ENCODE measurements around the gene ISL2. TPM values are rescaled to one million over a fixed set of nuclear protein-coding genes. Genes with fewer than 3 reads are reported as not detected.

The ISL2 gene
- total and polyA plus RNA-seq, 3 experiments from 2014 or later: 0.15 to 0.22 TPM; not detected in 1

DNA sequence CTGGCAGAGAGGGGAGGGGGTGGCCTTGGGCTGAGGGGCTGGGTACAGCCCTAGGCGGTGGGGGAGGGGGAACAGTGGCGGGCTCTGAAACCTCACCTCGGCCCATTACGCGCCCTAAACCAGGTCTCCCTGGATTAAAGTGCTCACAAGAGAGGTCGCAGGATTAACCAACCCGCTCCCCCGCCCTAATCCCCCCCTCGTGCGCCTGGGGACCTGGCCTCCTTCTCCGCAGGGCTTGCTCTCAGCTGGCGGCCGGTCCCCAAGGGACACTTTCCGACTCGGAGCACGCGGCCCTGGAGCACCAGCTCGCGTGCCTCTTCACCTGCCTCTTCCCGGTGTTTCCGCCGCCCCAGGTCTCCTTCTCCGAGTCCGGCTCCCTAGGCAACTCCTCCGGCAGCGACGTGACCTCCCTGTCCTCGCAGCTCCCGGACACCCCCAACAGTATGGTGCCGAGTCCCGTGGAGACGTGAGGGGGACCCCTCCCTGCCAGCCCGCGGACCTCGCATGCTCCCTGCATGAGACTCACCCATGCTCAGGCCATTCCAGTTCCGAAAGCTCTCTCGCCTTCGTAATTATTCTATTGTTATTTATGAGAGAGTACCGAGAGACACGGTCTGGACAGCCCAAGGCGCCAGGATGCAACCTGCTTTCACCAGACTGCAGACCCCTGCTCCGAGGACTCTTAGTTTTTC lies 4.9 kb downstream of the ISL2 start:
- H3K9me3 Mint-ChIP-seq: peaks cover 0 to 6% (median 0%) of the 10 kb centered on the region in 5 donors
- ChIA-PET CTCF (interaction anchor here (0.7 kb wide), 1 partner anchor 1202 kb away, joined by 3 read pairs; no protein-coding TSS in a partner anchor), POLR2A (interaction anchor here (0.7 kb wide), 1 partner anchor 9 kb away, joined by 3 read pairs; no protein-coding TSS in a partner anchor)
- peaks cover 80 to 82% of the 10 kb centered on the region in 2 donors for H3K27me3 Mint-ChIP-seq
- H3K4me1 ChIP-seq (ENCODE audit: insufficient read depth, low read length): peaks cover 56% of the 10 kb centered on the region
- no peak overlapping the region for H3K4me3 ChIP-seq (ENCODE audit: low read length)
- H3K4me1 Mint-ChIP-seq: peaks cover 49 to 68% (median 64%) of the 10 kb centered on the region in 3 donors
- H3K27ac Mint-ChIP-seq: peak overlapping the region in 1 of 8 donors; percentile 22
- H3K36me3 Mint-ChIP-seq: no peaks in the 10 kb centered on the region
- no peaks in the 10 kb centered on the region for H3K36me3 ChIP-seq (ENCODE audit: insufficient read depth, low read length)
- DNase-seq: peak in 1 of 5 donors; percentile 4
- H3K27me3 ChIP-seq (ENCODE audit: insufficient read depth, low read length, poor library complexity, severe bottlenecking): peaks cover 84% of the 10 kb centered on the region
- no peaks in the 10 kb centered on the region for H3K9me3 ChIP-seq (ENCODE audit: low read length)
- peak overlapping the region; percentile 68 to 91 (median 86) for H3K4me3 Mint-ChIP-seq
- no peak overlapping the region for H3K27ac ChIP-seq (ENCODE audit: low read depth, low read length)

DNA sequence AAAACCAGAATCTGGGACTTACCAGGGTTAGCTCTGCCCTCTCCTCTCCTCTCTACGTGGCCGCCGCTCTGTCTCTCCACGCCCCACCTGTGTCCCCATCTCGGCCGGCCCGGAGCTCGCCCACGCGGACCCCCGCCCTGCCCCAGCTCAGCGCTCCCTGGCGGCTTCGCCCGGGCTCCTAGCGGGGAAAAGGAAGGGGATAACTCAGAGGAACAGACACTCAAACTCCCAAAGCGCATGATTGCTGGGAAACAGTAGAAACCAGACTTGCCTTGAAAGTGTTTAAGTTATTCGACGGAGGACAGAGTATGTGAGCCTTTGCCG lies 5.4 kb downstream of the ISL2 start:
- peaks cover 84% of the 10 kb centered on the region for H3K27me3 ChIP-seq (ENCODE audit: insufficient read depth, low read length, poor library complexity, severe bottlenecking)
- H3K4me3 ChIP-seq (ENCODE audit: low read length): no peak overlapping the region
- H3K4me3 Mint-ChIP-seq: peak overlapping the region; percentile 68 to 89 (median 74)
- peaks cover 0 to 5% (median 0%) of the 10 kb centered on the region in 5 donors for H3K9me3 Mint-ChIP-seq
- POLR2A ChIA-PET: interaction anchor here (0.7 kb wide), 1 partner anchor 9 kb away, joined by 3 read pairs; no protein-coding TSS in a partner anchor
- CTCF ChIA-PET: interaction anchor here (0.7 kb wide), 1 partner anchor 1201 kb away, joined by 3 read pairs; no protein-coding TSS in a partner anchor
- H3K27me3 Mint-ChIP-seq: peaks cover 77 to 79% of the 10 kb centered on the region in 2 donors
- H3K36me3 Mint-ChIP-seq: no peaks in the 10 kb centered on the region
- peak overlapping the region in 2 of 8 donors; percentile 22 to 46 for H3K27ac Mint-ChIP-seq
- DNase-seq: no peak
- H3K27ac ChIP-seq (ENCODE audit: low read depth, low read length): no peak overlapping the region
- H3K9me3 ChIP-seq (ENCODE audit: low read length): no peaks in the 10 kb centered on the region
- H3K36me3 ChIP-seq (ENCODE audit: insufficient read depth, low read length): no peaks in the 10 kb centered on the region
- peaks cover 46 to 66% (median 59%) of the 10 kb centered on the region in 3 donors for H3K4me1 Mint-ChIP-seq
- peaks cover 60% of the 10 kb centered on the region for H3K4me1 ChIP-seq (ENCODE audit: insufficient read depth, low read length)

DNA sequence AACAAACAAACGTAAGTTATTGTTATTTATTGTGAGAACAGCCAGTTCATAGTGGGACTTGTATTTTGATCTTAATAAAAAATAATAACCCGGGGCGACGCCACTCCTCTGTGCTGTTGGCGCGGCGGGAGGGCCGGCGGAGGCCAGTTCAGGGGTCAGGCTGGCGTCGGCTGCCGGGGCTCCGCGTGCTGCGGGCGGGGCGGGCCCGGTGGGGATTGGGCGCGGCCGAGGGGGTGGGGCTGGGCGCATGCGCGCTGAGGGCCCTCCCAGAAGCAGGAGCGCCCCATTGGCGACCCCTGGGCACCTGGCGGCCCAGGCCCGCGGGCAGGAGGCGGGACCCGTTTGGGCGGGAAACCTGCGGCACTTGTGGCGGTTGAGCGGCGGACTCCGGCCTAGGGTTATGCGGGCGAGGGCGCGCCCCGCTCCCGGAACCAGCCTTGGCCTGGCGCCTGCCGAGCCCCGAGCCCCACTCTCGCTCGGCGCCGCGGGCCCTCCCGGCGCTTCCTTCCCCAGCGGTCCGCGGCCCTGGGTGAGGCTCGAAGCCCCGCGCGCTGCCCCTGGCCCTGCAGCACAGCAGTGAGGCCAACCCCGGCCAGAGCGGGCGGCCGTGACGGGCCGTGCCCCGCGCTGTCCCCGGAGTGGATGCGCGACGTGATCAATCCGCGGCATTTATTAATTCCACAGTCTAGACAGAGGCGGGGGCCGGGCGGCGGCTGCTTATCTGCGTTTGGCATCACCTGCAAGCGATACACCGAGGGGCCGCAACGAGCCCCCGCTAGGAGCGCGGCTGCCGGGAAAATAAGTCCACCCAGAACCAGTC lies 6.0 kb downstream of the ISL2 start:
- Mint-ChIP-seq H3K9me3 (no peaks in the 10 kb centered on the region), H3K36me3 (no peaks in the 10 kb centered on the region), H3K4me1 (peaks cover 41 to 61% (median 54%) of the 10 kb centered on the region in 3 donors), H3K27ac (peak overlapping the region in 2 of 8 donors; percentile 22 to 46), H3K27me3 (peaks cover 73 to 75% of the 10 kb centered on the region in 2 donors), H3K4me3 (peak overlapping the region in 6 of 7 donors; percentile 68 to 79 (median 74))
- Histone ChIP-seq H3K27me3 (ENCODE audit: insufficient read depth, low read length, poor library complexity, severe bottlenecking) (peaks cover 82% of the 10 kb centered on the region), H3K4me3 (ENCODE audit: low read length) (no peak overlapping the region), H3K27ac (ENCODE audit: low read depth, low read length) (no peak overlapping the region), H3K36me3 (ENCODE audit: insufficient read depth, low read length) (no peaks in the 10 kb centered on the region), H3K4me1 (ENCODE audit: insufficient read depth, low read length) (peaks cover 54% of the 10 kb centered on the region), H3K9me3 (ENCODE audit: low read length) (no peaks in the 10 kb centered on the region)
- DNase-seq: peak in 1 of 5 donors; percentile 4
- CTCF ChIA-PET: no interaction called here
- POLR2A ChIA-PET: interaction anchor here (0.7 kb wide), 1 partner anchor 10 kb away, joined by 3 read pairs; no protein-coding TSS in a partner anchor

- ChIA-PET CTCF (no interaction called here), POLR2A (interaction anchor here (1.2 kb wide), 1 partner anchor 8 kb away, joined by 3 read pairs; no protein-coding TSS in a partner anchor)
- Histone ChIP-seq H3K27ac (ENCODE audit: low read depth, low read length) (no peak overlapping the region), H3K4me3 (ENCODE audit: low read length) (no peak overlapping the region), H3K4me1 (ENCODE audit: insufficient read depth, low read length) (peaks cover 50% of the 10 kb centered on the region), H3K9me3 (ENCODE audit: low read length) (no peaks in the 10 kb centered on the region), H3K27me3 (ENCODE audit: insufficient read depth, low read length, poor library complexity, severe bottlenecking) (peaks cover 78% of the 10 kb centered on the region), H3K36me3 (ENCODE audit: insufficient read depth, low read length) (no peaks in the 10 kb centered on the region)
- Mint-ChIP-seq H3K36me3 (peaks cover 2 to 8% (median 6%) of the 10 kb centered on the region in 3 donors), H3K27me3 (peaks cover 80% of the 10 kb centered on the region in 2 donors), H3K9me3 (no peaks in the 10 kb centered on the region), H3K4me1 (peaks cover 40 to 58% (median 54%) of the 10 kb centered on the region in 3 donors), H3K4me3 (peak overlapping the region in 4 of 7 donors; percentile 9 to 63 (median 20)), H3K27ac (peak overlapping the region in 2 of 8 donors; percentile 29 to 32)
- no peak for DNase-seq
Observed at GRCh38 chr15:76343313-76343996, 6.9 kb downstream of the ISL2 start.

DNA sequence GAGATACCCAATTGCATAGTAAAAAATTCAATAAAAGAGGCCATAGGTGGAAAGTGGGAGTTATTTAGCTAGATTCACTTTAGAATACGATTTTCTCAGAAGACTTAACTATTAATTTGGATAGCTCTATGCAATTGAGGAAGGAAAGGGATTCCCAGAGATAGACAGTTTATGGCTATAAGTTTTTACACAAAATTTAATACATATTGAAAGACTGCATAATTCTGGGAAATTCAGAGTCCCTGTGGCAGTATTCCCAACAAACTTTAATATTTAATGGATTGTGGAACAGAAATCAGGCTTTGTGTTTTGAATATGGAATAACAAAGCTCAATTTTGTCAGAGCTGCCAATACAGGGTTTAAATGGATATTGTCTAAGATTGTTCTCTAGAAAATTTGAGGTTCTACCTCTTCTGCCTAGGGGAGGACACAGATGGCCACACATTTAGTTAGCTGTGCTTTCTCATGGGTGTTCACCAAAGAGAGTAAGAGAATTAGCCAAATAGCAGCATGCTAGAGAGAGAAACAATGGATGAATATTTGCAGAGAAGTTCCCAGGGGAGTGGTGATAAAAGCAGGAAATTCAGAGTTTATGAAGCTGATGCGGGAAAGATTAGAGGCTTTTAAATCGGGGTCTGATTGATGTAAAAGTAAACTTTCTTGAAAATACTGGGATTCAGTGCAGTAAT lies 8.5 kb downstream of the ISL2 start:
- DNase-seq: no peak
- H3K27me3 Mint-ChIP-seq: peaks cover 65 to 66% of the 10 kb centered on the region in 2 donors
- peak overlapping the region; percentile 3 to 91 (median 68) for H3K4me3 Mint-ChIP-seq
- H3K9me3 Mint-ChIP-seq: no peaks in the 10 kb centered on the region
- H3K4me1 ChIP-seq (ENCODE audit: insufficient read depth, low read length): peaks cover 35% of the 10 kb centered on the region
- no peaks in the 10 kb centered on the region for H3K36me3 ChIP-seq (ENCODE audit: insufficient read depth, low read length)
- peaks cover 62% of the 10 kb centered on the region for H3K27me3 ChIP-seq (ENCODE audit: insufficient read depth, low read length, poor library complexity, severe bottlenecking)
- H3K27ac ChIP-seq (ENCODE audit: low read depth, low read length): no peak overlapping the region
- H3K36me3 Mint-ChIP-seq: peaks cover 3 to 9% (median 8%) of the 10 kb centered on the region in 3 donors
- peak overlapping the region in 2 of 8 donors; percentile 5 to 16 for H3K27ac Mint-ChIP-seq
- no peak overlapping the region for H3K4me3 ChIP-seq (ENCODE audit: low read length)
- no peaks in the 10 kb centered on the region for H3K9me3 ChIP-seq (ENCODE audit: low read length)
- ChIA-PET CTCF (interaction anchor here (2.1 kb wide), 1 partner anchor 9 kb away, joined by 7 read pairs; the partner anchor contains the start of gene ISL2), POLR2A (interaction anchor here (0.6 to 1.8 kb wide), 2 partner anchors 9 to 38 kb away, joined by 3 to 6 read pairs; partner anchors contain the start of gene ISL2)
- peaks cover 28 to 43% (median 41%) of the 10 kb centered on the region in 3 donors for H3K4me1 Mint-ChIP-seq

- Mint-ChIP-seq H3K27me3 (peaks cover 61 to 62% of the 10 kb centered on the region in 2 donors), H3K4me3 (peak overlapping the region; percentile 41 to 91 (median 68)), H3K27ac (peak overlapping the region in 3 of 8 donors; percentile 5 to 41 (median 16)), H3K36me3 (peaks cover 4 to 9% (median 8%) of the 10 kb centered on the region in 3 donors), H3K9me3 (no peaks in the 10 kb centered on the region), H3K4me1 (peaks cover 25 to 38% (median 36%) of the 10 kb centered on the region in 3 donors)
- no peak for DNase-seq
- no peak overlapping the region for H3K4me3 ChIP-seq (ENCODE audit: low read length)
- peaks cover 57% of the 10 kb centered on the region for H3K27me3 ChIP-seq (ENCODE audit: insufficient read depth, low read length, poor library complexity, severe bottlenecking)
- H3K36me3 ChIP-seq (ENCODE audit: insufficient read depth, low read length): no peaks in the 10 kb centered on the region
- CTCF ChIA-PET: interaction anchor here (2.1 kb wide), 1 partner anchor 10 kb away, joined by 7 read pairs; the partner anchor contains the start of gene ISL2
- no peak overlapping the region for H3K27ac ChIP-seq (ENCODE audit: low read depth, low read length)
- H3K4me1 ChIP-seq (ENCODE audit: insufficient read depth, low read length): peaks cover 32% of the 10 kb centered on the region
- POLR2A ChIA-PET: interaction anchor here (1.8 kb wide), 1 partner anchor 9 kb away, joined by 6 read pairs; the partner anchor contains the start of gene ISL2
- no peaks in the 10 kb centered on the region for H3K9me3 ChIP-seq (ENCODE audit: low read length)
Observed at GRCh38 chr15:76345583-76345879, 9.0 kb downstream of the ISL2 start.

Measured in CD8-positive, alpha-beta memory T cell (primary cell).